OCI-LY3 (cell line): Measurements from ENCODE around the gene CCL28.

Source experiments
- EZH2phosphoT487 ChIP-seq: fragments of 200-600 bp; shearing (Covaris generic); IDR thresholded peaks from 2 replicates; pipeline ENCODE4 v1.6.1; 2018; ENCODE audit warnings: antibody characterized with exemption, mixed run types, low read depth
- TF ChIP-seq, protein P1 (sequence below): fragments of 200-600, 300-600 bp; sonication (generic); IDR thresholded peaks from 2 replicates; pipeline ENCODE4 v1.5.1; 2014; ENCODE audit warnings: antibody characterized with exemption, low read length, low read depth

DNA sequence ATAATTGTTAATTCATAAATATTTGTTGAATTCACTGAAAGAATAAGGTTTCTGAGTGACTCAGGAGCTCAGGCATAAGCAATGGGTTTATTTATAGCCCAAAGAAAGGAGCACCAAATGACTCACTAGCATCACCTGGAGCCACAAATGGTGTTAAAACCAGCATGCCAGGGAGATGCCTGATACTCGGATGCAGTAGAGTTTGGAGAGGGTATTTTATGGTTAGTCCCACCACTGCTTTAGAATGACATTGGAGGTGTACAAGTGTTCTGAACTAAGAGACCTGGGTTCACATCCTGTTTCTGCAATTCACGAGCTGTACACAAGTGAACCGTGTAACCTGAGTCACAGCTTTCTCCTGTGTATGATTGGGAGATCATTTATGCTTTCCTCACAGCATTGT is 25.2 kb downstream of the CCL28 start:
- TF ChIP-seq EZH2phosphoT487, result no peak
- TF ChIP-seq, protein P1, sequence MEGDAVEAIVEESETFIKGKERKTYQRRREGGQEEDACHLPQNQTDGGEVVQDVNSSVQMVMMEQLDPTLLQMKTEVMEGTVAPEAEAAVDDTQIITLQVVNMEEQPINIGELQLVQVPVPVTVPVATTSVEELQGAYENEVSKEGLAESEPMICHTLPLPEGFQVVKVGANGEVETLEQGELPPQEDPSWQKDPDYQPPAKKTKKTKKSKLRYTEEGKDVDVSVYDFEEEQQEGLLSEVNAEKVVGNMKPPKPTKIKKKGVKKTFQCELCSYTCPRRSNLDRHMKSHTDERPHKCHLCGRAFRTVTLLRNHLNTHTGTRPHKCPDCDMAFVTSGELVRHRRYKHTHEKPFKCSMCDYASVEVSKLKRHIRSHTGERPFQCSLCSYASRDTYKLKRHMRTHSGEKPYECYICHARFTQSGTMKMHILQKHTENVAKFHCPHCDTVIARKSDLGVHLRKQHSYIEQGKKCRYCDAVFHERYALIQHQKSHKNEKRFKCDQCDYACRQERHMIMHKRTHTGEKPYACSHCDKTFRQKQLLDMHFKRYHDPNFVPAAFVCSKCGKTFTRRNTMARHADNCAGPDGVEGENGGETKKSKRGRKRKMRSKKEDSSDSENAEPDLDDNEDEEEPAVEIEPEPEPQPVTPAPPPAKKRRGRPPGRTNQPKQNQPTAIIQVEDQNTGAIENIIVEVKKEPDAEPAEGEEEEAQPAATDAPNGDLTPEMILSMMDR, result peak; percentile 22
